Epithelial cell of esophagus (primary cell): ENCODE results near the gene RXRB.

ENCODE experiments used
- DNase-seq: peaks from one replicate; pipeline ENCODE4 v3.0.0; 2010; ENCODE audit warnings: low read depth
- H3K4me3 ChIP-seq: 2 replicates; pipeline ENCODE4 v1.5.1; 2011; ENCODE audit warnings: mild to moderate bottlenecking, low read length, control low read depth
- TF ChIP-seq, protein P1 (sequence below): IDR thresholded peaks from 2 replicates; pipeline ENCODE4 v1.5.1; 2011; ENCODE audit warnings: low read depth, mild to moderate bottlenecking, low read length, control low read depth, inconsistent platforms; ENCODE audit not compliant: insufficient read depth; ENCODE audit errors: missing control alignments

RXRB gene

DNA sequence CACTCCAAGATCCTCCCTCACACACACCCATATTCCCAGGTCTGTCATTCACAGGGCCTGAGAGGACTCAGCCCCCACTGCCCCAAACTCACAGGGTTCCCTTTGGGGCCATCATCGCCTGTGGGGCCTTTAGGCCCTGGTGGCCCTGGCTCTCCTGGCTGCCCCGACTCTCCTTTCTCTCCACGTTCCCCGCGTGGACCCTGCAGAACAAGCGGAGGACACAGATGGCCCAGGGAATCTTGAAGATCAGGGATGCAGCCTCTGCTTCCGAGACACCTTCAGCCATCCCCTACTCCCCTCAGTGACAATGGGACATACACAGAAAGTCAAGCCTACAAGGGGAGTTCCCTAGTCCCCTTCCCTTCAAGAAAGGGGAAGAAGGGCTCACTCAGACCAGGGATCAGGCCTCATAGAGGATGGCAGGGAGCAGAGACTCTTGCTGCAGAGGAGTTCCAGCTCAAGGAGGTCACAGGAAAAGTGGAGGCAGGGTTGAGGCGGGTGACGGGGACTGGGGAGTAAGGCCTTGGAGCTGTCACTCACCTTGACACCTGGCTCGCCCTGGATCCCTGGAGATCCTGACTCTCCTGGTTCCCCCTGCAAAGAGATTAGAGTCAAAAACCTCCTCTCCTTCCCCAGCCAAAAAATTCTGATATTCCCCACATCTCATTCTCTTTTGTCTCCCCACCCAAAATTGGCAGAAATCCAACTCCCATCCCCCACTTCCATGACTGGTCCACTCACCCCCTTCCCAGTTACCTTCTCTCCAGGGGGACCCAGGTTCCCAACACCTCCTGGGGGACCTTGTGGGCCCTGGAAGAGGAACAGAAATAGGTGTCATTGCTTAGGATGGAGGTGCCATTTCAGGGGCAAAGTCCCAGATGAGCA is 30.9 kb downstream of the RXRB start:
- DNase-seq = no peak
- H3K4me3 ChIP-seq = no peak overlapping the region
- TF ChIP-seq, protein P1, sequence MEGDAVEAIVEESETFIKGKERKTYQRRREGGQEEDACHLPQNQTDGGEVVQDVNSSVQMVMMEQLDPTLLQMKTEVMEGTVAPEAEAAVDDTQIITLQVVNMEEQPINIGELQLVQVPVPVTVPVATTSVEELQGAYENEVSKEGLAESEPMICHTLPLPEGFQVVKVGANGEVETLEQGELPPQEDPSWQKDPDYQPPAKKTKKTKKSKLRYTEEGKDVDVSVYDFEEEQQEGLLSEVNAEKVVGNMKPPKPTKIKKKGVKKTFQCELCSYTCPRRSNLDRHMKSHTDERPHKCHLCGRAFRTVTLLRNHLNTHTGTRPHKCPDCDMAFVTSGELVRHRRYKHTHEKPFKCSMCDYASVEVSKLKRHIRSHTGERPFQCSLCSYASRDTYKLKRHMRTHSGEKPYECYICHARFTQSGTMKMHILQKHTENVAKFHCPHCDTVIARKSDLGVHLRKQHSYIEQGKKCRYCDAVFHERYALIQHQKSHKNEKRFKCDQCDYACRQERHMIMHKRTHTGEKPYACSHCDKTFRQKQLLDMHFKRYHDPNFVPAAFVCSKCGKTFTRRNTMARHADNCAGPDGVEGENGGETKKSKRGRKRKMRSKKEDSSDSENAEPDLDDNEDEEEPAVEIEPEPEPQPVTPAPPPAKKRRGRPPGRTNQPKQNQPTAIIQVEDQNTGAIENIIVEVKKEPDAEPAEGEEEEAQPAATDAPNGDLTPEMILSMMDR = no peak

DNA sequence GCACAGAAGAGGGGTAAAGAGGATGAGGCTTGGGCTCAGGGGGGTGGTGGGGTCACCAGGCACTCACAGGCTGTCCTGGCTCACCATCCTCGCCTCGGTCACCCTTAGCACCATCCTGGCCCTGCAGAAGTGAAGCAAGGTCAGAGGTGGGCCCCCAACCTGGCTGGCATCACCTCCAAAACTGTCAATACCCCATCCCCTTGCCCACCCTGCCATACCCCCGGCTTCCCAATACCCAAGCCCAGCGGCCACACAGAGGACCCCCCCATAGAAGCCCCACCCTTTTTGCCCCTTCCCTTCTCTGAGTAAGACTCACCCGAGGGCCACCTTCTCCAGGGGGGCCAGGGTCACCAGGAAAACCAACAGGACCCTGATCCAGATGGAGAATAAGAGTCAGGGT is 31.8 kb downstream of the RXRB start:
- DNase-seq = no peak
- H3K4me3 ChIP-seq = no peak overlapping the region
- TF ChIP-seq, protein P1 = no peak

DNA sequence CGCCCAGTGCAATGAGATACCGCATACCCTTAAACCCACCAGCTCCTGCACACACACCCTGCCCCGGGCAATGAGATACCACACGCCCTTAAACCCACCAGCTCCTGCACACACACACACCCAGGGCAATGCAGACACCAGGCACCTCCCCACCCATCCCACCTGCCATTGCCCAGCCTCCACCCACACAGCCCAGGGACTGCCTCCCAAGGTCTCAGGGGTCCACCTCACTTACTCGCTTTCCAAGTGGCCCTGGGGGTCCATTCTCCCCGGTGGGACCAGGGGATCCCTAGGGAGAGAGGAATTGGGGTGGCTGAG is 32.2 kb downstream of the RXRB start:
- no peak overlapping the region for H3K4me3 ChIP-seq
- no peak for DNase-seq
- TF ChIP-seq, protein P1 = no peak

DNA sequence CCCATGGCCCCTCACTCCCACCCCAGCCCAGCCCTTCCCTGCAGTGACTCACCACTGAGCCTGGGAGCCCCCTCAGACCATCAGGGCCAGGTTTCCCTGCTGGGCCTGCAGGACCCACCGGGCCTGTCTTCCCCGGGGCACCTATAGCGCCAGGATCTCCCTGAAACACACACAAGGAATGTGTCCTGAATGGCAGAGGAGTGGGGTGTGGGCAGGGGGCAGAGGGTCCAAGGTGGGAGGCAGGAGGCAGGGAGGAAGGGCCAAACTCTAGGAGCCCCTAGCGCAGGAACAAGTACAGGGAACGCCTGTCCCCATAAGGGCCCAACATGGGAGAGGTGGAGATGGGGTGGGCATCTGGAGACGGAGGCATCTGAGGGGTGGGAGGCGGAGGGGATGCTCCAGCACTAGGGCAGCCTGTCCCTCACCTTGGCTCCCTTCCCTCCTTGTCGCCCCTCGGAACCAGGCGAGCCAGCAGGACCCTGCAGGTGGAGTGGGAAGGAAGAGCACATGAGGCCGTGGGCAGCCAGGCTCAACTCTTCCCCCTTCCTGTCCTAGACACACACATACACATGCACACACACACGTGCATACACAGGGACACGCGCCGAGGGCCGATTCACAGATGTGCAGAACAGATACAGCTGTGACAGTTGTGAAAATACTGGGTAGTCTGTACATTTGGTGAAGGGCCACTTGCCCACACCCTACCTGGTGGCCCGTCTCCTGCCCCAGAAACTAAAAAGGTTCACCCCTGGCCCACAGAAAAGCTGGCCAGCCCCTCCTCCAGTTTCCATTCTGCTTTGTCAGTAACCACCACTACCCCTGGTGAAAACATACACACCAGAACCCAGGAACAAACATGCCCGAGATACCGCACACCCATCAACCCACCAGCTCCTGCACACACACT is 32.8 kb downstream of the RXRB start:
- H3K4me3 ChIP-seq = no peak overlapping the region
- TF ChIP-seq, protein P1 = no peak
- DNase-seq = no peak

DNA sequence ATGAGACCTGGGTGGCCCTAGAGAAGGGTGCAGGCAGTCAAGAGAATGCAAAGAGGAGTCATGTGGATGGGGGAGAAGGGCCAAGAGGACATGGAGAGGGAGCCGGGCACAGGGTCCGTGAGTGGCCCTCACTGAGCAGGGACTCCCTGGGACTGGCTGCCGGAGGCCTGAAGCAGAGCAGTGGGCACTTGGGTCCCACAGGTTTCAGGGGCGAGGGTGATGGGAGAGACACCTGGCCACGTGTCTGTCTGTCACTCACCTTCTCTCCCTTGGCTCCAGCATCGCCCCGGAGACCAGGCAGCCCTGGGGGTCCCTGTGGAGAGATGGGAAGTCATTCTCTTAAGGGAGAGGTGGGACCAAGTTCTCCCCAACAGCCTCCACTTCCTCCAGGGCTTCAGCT is 33.7 kb downstream of the RXRB start:
- no peak overlapping the region for H3K4me3 ChIP-seq
- TF ChIP-seq, protein P1 = no peak

DNA sequence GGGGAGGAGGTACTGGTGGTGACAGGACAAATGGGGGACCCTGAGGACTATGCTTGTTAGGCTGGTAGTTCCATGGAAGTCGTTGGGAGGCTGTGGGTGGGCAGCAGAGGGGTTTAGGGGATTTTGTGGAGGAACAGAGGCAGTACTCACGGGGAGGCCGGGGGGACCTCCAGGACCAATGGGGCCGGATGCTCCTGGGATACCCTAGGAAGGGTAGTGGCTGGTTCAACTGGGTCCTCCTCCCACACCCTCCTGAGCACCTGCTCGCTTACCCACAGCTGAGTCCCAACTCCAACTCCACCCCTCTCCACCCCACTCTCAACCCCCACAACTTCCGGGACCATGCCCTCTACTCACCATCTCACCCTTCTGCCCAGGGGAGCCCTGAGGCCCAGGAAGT is 34.1 kb downstream of the RXRB start:
- DNase-seq = no peak
- TF ChIP-seq, protein P1 = no peak
- H3K4me3 ChIP-seq = no peak overlapping the region

More for the DNA sequence above, 33.7 kb downstream of the RXRB start:
- DNase-seq = no peak
